GM19452 (cell line): Measurements from ENCODE around the gene ZFYVE26.
"Not testable (repeated sequence)": the region's sequence is repeated elsewhere in the genome, so short reads cannot be mapped to it uniquely, and the experiment has no call there.

Experiments
- ATAC-seq: cut with Tn5 transposase; IDR thresholded peaks from one replicate; pipeline ENCODE4 v1.9.1; 2021; ENCODE audit not compliant: unreplicated experiment

Gene ZFYVE26

DNA sequence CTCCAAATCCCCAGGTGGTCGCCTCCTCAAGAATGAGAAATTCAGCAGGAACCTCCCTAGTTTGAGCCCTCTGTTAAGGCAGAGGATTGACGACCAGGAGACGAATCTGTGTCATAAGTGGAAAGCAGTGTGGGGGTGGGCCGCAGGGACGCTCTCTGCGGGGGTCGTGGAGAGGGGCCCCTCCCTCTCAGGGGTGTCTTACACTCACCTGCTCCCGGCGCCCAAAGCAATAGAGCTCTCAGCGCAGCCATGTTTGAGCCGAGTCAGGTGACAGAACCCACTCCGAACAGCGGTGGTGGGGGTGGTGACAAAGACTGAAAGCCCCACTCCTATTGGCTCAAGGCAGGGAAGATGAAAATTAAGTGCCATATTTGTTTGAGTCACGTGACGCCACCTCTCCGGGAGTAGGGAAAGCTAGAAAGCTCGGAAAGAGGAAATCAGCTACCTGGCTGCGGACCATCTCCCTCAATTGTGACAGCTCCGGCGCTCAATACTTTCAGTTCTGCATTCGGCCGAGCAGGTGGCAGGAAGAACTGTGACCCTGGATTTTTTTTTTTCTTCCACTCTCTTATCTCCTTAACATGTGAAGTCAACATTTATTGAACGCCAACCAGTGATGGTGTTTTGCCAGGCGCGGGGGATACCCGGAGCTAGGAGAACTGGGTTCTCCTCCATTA, at the start of gene ZFYVE26:
TSS of gene ZFYVE26 (minus strand) at position 265 of the 677 bp plus-strand sequence. CDS start 627 bp downstream, outside the sequence.
- ATAC-seq, result peak; percentile 75

DNA sequence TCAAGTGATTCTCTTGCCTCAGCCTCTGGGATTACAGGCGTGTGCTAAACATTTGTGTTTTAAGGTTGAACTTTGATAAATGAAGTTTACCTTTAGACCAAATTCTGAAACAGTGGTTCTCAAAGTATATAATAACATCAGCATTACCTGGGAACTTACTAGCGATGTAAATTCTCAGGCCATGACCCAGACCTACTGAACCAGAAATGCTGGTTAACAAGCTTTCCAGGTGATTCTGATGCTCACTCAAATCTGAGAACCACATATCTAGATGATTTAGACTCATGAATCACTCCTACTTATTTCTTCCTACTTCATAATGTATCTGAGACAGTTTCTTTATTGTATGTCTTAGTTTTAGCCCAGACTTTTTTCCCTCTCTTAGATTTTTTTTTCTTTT, 46.8 kb upstream of the ZFYVE26 start:
- no peak for ATAC-seq

DNA sequence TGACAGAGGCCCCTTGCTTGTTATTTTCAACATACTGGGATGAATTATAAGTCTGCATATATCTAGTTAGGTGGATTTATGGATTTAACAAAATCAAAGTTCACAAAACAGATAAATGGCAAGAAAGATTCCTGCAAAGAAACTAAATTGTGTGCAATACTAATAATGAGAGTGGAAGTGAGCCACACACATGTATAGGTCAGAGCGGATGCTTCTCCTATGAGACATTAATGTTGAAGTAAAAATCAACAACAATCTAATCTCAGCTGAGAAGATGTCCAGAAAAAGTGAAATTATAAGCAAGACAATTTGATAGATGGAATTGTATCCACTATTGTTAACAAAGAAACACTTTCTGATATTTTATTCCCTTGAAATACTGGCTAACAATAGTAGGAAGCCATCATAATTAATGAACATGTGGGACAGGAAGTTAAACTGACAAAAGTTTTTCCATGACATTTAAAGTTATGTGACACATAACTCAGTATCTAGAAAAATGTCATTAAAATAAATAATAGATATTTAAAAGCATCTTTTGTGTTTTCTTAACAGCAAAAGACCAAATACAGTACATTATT, 42.9 kb upstream of the ZFYVE26 start:
- no peak for ATAC-seq

DNA sequence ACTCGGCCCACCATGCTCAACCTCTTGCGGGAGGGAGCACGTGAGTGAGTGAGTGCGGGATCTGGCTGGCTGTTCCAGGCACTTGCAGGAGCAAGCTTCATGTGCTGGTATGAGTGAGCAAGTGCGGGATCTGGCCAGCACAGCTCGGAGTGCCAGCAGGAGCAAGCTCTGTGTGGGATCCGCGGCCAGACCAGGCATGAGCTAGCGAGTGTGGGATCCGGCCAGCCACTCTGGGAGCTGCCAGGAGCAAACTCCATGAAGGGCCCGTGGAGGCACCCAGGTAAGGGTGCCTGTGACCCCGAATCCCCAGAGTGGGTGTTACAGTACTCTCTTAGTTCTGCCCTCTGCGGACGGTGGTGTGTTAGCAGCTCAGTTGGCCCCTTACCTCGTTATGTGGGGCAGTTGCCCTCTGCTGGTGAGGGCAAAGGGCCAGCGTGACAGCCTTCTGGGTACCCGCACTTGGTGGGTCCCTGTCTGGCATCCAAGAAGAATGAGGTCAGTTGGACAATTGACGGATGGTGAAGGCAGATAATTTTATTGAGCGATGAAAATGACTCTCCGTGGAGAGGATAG, 41.5 kb upstream of the ZFYVE26 start:
- no peak for ATAC-seq

DNA sequence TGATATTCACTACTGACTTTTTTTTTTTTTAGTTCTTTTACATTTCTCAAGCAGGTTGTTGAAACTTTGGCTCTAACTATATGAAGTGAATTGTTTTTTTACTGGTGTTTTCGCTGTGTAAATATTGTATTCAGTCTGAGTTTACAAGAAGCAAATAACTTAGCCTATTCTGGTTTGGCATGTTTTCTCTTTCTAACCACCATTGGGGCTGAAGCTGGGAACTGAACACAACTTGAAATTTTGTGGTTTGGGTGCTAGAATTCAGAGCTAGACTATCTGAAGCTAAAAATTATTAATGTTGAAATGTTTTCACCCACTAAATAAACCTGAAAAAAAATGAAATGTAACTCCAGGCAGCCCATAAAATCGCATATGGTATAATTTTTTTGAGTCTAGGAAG, 40.4 kb upstream of the ZFYVE26 start:
- no peak for ATAC-seq

DNA sequence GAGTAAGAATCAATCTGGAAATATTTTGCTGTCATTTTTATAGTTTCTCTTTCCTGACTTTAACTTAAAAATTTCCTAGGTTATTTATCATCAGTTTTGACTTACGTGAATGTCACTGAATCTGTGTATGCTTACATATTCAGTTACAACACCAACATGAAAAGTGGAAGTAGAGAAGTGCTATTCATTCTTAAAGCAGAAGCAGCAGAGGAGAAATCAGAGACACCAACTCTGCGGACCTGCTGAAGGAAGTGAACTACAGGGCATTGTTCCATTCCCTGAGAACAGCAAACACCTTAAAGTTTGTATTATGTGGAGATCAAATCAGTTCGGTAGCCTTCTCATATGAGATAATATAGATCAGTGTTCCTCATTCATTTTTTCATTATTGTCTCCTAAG, 37.3 kb upstream of the ZFYVE26 start:
- ATAC-seq, result no peak

DNA sequence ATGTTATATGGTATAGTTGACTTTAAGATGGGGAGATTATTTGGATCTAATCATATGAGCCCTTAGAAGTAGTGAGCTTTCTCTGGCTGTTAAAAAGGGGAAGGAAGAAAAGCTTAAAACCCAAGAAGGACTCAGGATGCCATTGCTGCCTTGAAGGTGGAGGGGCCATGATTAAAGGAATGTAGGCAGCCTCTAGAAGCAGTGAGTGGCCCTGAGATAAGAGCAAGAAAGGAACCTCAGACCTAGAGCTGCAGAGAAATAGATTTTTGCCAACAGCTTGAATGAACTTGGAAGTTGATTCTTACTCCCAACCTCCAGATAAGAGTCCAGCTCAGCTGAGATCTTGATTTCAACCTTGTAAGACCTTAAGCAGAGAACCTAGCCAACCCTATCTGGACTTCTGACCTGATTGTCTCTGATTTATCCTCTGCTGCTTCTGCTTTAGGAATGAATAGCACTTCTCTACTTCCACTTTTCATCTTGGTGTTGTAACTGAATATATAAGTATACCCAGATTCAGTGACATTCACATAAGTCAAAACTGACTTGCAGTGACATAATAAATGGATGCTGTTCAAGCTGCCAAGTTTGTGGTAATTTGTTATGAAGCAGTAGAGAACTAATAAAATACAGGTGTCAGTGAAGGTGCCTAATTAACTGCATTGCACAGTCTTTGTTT, 36.7 kb upstream of the ZFYVE26 start:
- ATAC-seq, result no peak

DNA sequence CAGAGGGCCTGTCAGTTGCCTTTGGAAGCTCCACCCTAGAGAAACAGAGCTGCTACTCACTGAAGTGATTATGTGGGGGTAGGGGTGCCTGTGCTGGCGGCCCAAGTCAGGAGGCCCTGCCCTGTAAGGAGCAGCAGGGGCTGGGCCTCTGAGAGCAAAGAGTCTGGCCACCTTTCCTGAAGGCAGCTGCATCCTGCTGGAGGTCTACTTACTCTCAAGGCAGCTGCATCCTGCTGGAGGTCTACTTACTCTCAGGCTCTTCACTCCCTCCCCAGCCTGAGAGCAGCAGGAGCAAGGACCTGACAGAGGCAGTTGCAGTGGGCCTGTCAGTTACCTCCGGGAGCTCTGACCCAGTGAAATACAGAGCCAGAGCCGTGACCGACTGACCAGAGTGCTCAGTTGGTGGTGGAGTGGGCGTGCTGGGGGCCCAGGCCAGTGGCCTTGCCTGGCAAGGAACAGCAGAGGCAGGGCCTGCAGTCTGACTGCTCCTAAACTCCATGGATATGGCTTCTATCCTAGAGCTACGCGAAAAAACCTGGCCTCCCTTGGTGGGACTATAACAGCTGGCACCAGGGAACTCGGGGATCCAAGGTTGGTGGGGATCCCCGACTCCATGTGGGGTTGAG, 35.5 kb upstream of the ZFYVE26 start:
- ATAC-seq, result no peak

DNA sequence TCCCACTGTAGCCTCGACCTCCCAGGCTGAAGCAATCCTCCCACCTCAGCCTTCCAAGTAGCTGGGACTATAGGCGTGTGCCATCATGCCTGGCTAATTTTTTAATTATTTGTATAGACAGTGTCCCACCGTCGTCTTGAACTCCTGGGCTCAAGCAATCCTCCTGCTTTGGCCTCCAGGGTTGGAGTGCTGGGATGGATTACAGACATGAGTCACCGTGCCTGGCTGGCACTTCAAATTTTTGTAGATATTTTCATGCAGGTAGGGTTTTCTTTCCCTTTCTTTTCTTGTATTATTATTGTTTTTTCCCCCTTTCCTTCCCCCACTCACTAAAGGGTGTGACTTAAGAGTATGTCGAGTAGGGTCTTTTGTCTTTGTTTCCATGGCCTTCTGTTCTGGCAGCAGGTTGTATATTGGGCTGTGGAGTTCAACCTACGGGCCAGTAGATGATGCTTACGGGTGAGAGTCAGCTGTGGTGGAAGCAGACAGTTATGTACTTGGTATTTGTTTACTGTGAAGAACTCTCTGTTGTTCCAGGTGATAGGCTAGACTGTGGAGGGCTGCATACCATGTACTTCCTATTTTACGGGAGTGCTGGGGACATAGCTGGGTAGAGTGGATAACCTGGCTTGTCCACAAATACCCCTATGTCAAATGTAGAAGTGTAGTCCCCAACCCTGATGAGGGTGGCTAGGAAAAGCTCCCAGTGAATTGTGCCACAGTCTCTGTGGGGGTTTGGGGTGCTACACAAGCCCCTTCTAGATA, 33.9 kb upstream of the ZFYVE26 start:
- no peak for ATAC-seq

DNA sequence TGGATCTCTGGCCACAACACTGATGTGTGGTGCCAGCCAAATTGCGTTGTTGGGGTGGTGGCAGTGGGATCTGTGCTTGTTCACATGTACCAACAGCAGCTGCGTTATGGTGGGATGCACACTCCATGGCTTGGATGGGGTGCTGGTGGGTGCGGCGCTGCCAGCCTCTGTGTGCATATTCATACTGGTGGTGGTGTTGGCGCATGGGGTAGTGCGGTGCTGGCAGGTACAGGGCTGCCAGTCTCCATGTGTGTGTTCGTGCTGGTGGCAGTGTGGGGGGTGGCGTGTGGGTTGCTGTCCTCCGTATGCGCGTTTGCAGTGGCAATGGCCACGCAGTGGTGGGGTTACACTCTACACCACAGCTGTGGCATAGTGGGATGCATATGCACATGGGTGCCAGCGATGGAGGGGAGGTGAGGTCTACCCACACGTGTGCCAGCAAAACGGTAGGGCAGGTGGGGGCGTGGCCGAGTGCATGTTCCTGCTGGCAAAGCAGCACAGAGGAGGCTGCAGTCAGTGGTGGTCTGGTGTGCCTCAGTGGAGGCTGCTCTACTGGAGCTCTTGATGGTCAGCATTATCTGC, 29.7 kb upstream of the ZFYVE26 start:
- no peak for ATAC-seq

DNA sequence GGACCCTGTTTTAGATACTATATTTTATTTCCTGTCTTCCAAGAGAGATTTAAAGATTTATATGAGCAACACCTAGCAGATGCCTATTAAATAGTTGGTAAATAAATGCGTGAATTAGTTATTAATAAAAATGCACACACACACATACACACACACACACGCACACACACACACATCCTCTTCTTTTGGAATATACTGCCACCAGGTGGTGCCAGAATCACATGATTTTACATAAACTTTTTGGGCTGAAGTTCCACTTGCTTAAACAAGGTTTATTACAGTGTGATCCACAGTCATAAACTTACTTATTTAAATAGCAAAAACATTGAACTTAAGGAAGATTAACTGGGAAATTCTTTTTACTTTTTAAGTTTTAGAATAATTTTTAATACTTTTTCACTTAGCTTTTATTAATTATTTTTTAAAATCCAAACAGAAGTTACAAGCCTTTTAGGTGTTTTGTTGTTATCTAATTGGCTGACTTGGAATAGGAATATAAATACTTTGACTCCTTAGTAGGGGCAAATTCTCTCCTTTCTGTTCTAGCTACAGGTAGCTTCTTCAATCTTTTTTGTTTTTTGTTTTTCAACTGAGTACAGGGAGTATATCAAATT, 20.7 kb upstream of the ZFYVE26 start:
- no peak for ATAC-seq

DNA sequence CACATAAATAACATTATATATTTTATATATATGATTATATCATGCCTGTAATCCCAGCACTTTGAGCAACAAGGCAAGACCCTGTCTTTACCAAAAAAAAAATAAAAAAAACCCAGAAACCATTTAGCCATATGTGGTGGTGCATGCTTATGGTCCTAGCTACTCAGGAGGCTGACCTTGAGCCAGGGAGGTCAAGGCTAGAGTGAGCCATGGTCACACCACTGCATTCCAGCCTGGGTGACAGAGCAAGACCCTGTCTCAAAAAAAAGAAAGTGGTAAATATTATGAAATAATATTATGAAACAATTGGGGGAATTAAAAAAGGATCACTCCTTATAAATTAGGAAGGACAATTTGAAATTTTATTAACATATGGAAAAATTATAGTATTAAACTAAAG, 19.2 kb upstream of the ZFYVE26 start:
- no peak for ATAC-seq

DNA sequence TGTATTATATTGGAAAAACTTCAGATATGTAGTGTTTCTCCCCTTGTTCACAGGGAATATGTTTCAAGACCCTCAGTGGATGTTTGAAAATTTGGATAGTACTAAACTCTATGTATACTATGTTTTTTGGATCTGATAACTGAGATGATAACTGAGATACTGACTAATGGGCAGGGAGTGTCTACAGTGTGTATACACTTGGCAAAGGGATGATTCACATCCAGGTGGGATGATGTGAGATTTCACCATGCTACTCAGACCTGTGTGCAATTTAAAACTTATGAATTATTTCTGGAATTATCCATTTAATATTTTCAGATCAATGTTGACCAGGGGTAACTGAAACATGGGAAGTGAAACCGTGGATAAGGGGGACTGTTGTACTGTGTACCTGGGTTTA, 17.0 kb upstream of the ZFYVE26 start:
- no peak for ATAC-seq

DNA sequence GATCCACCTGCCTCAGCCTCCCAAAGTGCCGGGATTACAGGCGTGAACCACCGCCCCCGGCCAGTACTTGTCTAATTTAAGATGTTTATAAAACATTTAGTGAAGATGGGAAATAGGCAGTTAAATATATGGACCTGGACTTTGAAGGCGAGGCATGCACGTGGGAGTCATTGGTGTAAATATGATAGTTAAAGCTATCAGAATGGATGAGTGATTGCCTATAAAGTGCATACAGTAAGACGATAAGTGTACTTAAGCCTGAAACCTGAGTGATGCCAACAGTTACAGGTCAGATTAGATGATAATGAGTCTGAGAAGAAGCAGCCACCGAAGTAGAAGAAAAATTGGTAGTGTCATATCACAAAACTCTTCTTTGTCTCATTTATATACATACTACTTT, 14.7 kb upstream of the ZFYVE26 start:
- no peak for ATAC-seq

DNA sequence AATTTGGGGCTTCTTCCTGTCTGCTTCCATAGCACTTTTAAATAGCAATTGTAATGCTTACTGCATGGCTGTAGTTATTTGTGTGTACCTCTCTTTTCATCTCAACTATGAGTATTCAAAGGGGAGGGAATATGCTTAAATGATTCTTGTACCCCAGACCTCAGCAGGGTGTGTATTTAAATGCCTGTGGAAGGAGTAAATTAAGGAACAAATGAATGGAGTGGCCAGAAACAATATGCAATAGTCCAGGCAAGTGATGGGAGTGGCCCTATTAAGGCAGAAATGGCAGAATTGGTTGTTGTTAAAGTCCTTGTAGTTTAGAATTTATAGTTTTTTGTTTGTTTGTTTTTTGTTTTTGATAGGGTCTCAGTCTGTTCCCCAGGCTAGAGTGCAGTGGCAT, 4.7 kb upstream of the ZFYVE26 start:
- no peak for ATAC-seq

DNA sequence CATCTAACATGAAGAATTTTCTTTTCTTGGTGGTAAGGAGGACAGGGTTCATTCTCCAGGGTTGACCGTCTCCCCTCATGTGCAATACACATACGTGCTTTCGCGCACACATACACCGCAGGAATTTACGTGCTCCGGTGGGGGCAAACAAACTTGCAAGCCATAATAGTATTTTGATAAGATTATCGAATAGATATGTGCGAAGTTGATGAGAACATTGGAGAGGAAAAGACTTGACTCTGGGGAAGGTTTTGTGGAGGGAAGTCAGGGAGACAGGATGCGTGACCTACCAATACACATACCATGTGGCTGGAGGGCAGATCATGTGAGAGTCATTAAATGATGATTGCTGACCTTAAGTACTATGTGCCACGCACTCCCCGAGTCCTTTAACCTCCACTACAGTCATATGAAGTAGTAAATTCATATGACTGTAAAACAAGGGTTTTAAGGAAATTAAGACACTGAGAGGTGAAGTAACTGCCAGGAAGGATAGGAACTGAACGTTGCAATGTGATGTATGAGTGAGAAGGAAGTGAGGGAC, 4.1 kb upstream of the ZFYVE26 start:
- ATAC-seq, result no peak

DNA sequence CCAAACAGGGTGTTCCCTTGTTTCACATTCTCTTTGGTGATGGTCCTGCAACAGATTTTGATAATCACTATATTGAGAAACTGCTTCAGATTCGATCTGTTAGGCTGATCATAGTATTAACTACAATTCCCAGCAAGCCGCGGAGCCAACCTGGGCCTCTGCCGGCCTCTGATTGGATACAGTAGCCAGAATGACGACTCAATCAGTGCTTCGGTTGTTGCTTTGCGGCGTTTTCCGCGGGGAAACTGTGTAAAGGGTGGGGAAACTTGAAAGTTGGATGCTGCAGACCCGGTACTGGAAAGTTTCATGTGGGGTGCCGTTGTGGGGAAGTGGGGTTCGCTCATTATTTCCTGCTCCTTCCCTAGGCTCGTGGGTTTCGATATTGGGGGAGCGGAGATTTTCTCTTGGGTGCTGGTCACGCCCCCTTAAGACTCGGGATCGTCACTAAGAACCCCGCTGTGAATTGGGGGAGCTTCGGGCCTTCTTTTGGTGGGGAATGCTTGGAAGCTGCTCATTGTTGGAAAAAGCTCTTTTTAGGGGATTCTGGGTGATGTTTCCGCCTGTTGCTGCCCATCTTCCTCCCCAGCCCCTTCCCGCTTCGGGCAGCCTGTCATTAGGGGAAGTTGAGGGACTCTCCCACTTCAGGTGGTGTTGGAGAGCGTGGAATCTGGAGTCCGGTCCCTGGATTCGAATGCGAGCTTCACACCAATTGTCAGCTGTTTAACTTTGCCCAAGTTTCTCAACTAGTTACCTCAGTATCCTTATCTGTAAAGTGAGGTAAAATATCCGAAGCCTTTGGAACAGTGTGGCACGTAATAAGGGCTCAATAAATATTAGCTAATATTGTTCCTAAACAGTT, 3.4 kb upstream of the ZFYVE26 start, which contains the start of gene RAD51B:
TSS of gene RAD51B (plus strand) at position 217 of the 859 bp plus-strand sequence.
- peak; percentile 65 for ATAC-seq

DNA sequence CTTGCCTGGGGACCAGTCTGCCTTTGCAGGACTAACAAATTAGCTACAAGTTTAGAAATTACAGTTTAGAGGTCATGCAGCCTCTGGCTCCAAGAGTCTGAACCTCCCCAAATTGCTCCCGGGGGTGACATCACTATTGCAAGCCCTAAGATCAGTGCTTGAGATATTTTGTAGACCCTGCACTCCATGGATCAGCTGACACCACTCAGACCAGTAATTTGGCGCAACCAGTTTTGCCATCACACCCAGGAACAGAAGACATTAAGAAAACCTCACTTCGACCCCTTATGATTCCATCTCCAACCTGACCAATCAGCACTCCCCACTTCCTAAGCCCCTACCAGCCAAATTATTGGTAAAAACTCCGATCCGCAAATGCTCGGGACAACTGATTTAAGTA, 2.1 kb upstream of the ZFYVE26 start:
- ATAC-seq, result not testable (repeated sequence)
